PFSK-1 (cell line): Measurements from ENCODE around the gene PAPSS2.

Experiments used
- FOXP2 ChIP-seq: optimal IDR thresholded peaks from 2 replicates; pipeline ENCODE3; 2011; ENCODE audit warnings: borderline replicate concordance, control low read depth, inconsistent platforms; ENCODE audit not compliant: insufficient read depth; ENCODE audit errors: extremely low read length, extremely low read depth
- POLR2AphosphoS5 ChIP-seq: IDR thresholded peaks from 2 replicates; pipeline ENCODE4 v1.6.1; 2012; ENCODE audit warnings: low read depth, mild to moderate bottlenecking, control low read depth, low read length, moderate library complexity
- REST ChIP-seq, 2 experiments: IDR thresholded peaks; 2 replicates each; pipeline versions ENCODE4 v1.6.1 to v1.8.0; 2011 to 2012; ENCODE audit warnings: low read depth in 2 of 2, low read length in 2 of 2, control low read depth in 1 of 2, inconsistent platforms in 1 of 2, mild to moderate bottlenecking in 1 of 2, moderate library complexity in 1 of 2; ENCODE audit not compliant: insufficient read depth in 1 of 2
- SIN3A ChIP-seq: IDR thresholded peaks from 2 replicates; pipeline ENCODE4 v1.6.1; 2012; ENCODE audit warnings: mild to moderate bottlenecking, low read length, moderate library complexity, borderline replicate concordance; ENCODE audit not compliant: insufficient read depth
- TAF1 ChIP-seq: IDR thresholded peaks from 2 replicates; pipeline ENCODE4 v1.6.1; 2012; ENCODE audit warnings: low read length, control low read depth, borderline replicate concordance; ENCODE audit not compliant: insufficient read depth

The PAPSS2 gene

GRCh38 chr10:87646935-87647334, 12.7 kb upstream of the PAPSS2 start:
- no peak for TF ChIP-seq TAF1
- no peak for TF ChIP-seq POLR2AphosphoS5
- TF ChIP-seq SIN3A = no peak
- TF ChIP-seq FOXP2 = no peak
- TF ChIP-seq REST (IDR thresholded peaks at IDR 0.05; ENCODE audit: insufficient read depth in 1 of 2, low read depth in 2 of 2, low read length in 2 of 2) = no peak

- TF ChIP-seq FOXP2 (no peak), SIN3A (no peak), TAF1 (no peak), REST (IDR thresholded peaks at IDR 0.05; ENCODE audit: insufficient read depth in 1 of 2, low read depth in 2 of 2, low read length in 2 of 2) (no peak), POLR2AphosphoS5 (no peak)
Observed at GRCh38 chr10:87650838-87651589, 8.7 kb upstream of the PAPSS2 start.

GRCh38 chr10:87651801-87652200, 7.9 kb upstream of the PAPSS2 start:
- no peak for TF ChIP-seq SIN3A
- no peak for TF ChIP-seq POLR2AphosphoS5
- no peak for TF ChIP-seq REST (IDR thresholded peaks at IDR 0.05; ENCODE audit: insufficient read depth in 1 of 2, low read depth in 2 of 2, low read length in 2 of 2)
- TF ChIP-seq FOXP2 = no peak
- no peak for TF ChIP-seq TAF1

- no peak for TF ChIP-seq SIN3A
- no peak for TF ChIP-seq POLR2AphosphoS5
- no peak for TF ChIP-seq FOXP2
- TF ChIP-seq REST (IDR thresholded peaks at IDR 0.05; ENCODE audit: insufficient read depth in 1 of 2, low read depth in 2 of 2, low read length in 2 of 2) = no peak
Observed at GRCh38 chr10:87652261-87652660, 7.4 kb upstream of the PAPSS2 start.
